HepG2 (cell line): ENCODE measurements around the gene HECTD1.
"Not testable (repeated sequence)": the region's sequence is repeated elsewhere in the genome, so short reads cannot be mapped to it uniquely, and the experiment has no call there.

Experiments used
- DPF2 ChIP-seq: sonication (generic); formaldehyde crosslinking; IDR thresholded peaks from 2 replicates; pipeline ENCODE4 v1.4.0; 2020; ENCODE audit warnings: mild to moderate bottlenecking, low read depth, missing genetic modification reagents, borderline replicate concordance
- E2F5 ChIP-seq: sonication (generic); formaldehyde crosslinking; conservative IDR thresholded peaks from 2 replicates; pipeline ENCODE4 v1.4.0; 2020; ENCODE audit warnings: missing genetic modification reagents
- FIP1L1 ChIP-seq: fragments of 200-400 bp; formaldehyde crosslinking; IDR thresholded peaks from 2 replicates; pipeline ENCODE4 v1.6.1; 2018; ENCODE audit warnings: low read depth, mild to moderate bottlenecking, low read length, moderate library complexity, borderline replicate concordance; ENCODE audit not compliant: insufficient read depth
- FOXJ3 ChIP-seq: sonication (generic); formaldehyde crosslinking; IDR thresholded peaks from 2 replicates; pipeline ENCODE4 v1.4.0; 2020; ENCODE audit warnings: missing genetic modification reagents, mild to moderate bottlenecking, borderline replicate concordance
- HMG20A ChIP-seq: IDR thresholded peaks from 2 replicates; pipeline ENCODE4 v1.6.1; 2016; ENCODE audit warnings: borderline replicate concordance
- PHF20 ChIP-seq: sonication (generic); formaldehyde crosslinking; IDR thresholded peaks from 2 replicates; pipeline ENCODE4 v1.5.0; 2020; ENCODE audit warnings: mild to moderate bottlenecking, missing genetic modification reagents
- RAD21 ChIP-seq: fragments of 450-650 bp; formaldehyde crosslinking; IDR thresholded peaks from 2 replicates; pipeline ENCODE4 v1.5.0; 2020; ENCODE audit warnings: mild to moderate bottlenecking
- RFX5 ChIP-seq: IDR thresholded peaks from 2 replicates; pipeline ENCODE4 v1.6.1; 2011; ENCODE audit warnings: low read depth, low read length, improper control_type of control experiment
- SRY ChIP-seq: sonication (generic); formaldehyde crosslinking; IDR thresholded peaks from 2 replicates; pipeline ENCODE4 v1.8.0; 2022; ENCODE audit warnings: mild to moderate bottlenecking, missing genetic modification reagents
- ZFP1 ChIP-seq: IDR thresholded peaks from 2 replicates; pipeline ENCODE4 v1.6.1; 2016
- ZNF232 ChIP-seq: sonication (generic); formaldehyde crosslinking; IDR thresholded peaks from 2 replicates; pipeline ENCODE4 v1.4.0; 2020; ENCODE audit warnings: missing genetic modification reagents, borderline replicate concordance
- ZNF251 ChIP-seq: sonication (generic); formaldehyde crosslinking; IDR thresholded peaks from 2 replicates; pipeline ENCODE4 v1.9.0; 2021; ENCODE audit warnings: mild to moderate bottlenecking, missing genetic modification reagents
- ZNF672 ChIP-seq: sonication (generic); formaldehyde crosslinking; IDR thresholded peaks from 2 replicates; pipeline ENCODE4 v1.8.1; 2022; ENCODE audit warnings: missing genetic modification reagents

GRCh38 chr14:31182016-31182415 is 25.6 kb downstream of the HECTD1 start:
- TF ChIP-seq DPF2 (CRISPR knock-in tag); ZNF251 (CRISPR knock-in tag); FIP1L1; ZFP1; ZNF232 (CRISPR knock-in tag); ZNF672 (CRISPR knock-in tag); HMG20A (CRISPR knock-in tag); RAD21; SRY (CRISPR knock-in tag); FOXJ3 (CRISPR knock-in tag); RFX5; E2F5 (CRISPR knock-in tag); PHF20: not testable (repeated sequence)
